HepG2 (cell line): Measurements from ENCODE around the gene GADD45GIP1. TPM values are rescaled to one million over a fixed set of nuclear protein-coding genes. Genes with fewer than 3 reads are reported as not detected.

Experiments used
- DZIP1 ChIP-seq: sonication (generic); formaldehyde crosslinking; IDR thresholded peaks from 2 replicates; pipeline ENCODE4 v1.5.0; 2020; ENCODE audit warnings: mild to moderate bottlenecking, missing genetic modification reagents
- E2F2 ChIP-seq: sonication (generic); formaldehyde crosslinking; IDR thresholded peaks from 2 replicates; pipeline ENCODE4 v1.4.0; 2020; ENCODE audit warnings: missing genetic modification reagents, borderline replicate concordance
- ETS1 ChIP-seq: sonication (generic); formaldehyde crosslinking; IDR thresholded peaks from 2 replicates; pipeline ENCODE4 v1.4.0; 2020; ENCODE audit warnings: missing genetic modification reagents
- FOXP1 ChIP-seq, 2 experiments: fragments of 450-650 bp in 1 of 2; IDR thresholded peaks; 2 replicates each; pipeline ENCODE4 v1.6.1; 2017 to 2018; ENCODE audit warnings: antibody characterized with exemption in 1 of 2
- HOXA7 ChIP-seq: sonication (generic); formaldehyde crosslinking; IDR thresholded peaks from 2 replicates; pipeline ENCODE4 v1.8.1; 2022; ENCODE audit warnings: mild to moderate bottlenecking, missing genetic modification reagents, moderate library complexity
- IKZF1 ChIP-seq: fragments of 450-650 bp; IDR thresholded peaks from 2 replicates; pipeline ENCODE4 v1.7.1; 2016
- KLF12 ChIP-seq: sonication (generic); formaldehyde crosslinking; IDR thresholded peaks from 2 replicates; pipeline ENCODE4 v1.4.0; 2020; ENCODE audit warnings: missing genetic modification reagents, borderline replicate concordance
- MTA3 ChIP-seq: sonication (generic); formaldehyde crosslinking; IDR thresholded peaks from 2 replicates; pipeline ENCODE4 v1.4.0; 2020; ENCODE audit warnings: missing genetic modification reagents
- NONO ChIP-seq, 2 experiments: fragments of 450-650 bp in 1 of 2; sonication (generic) in 1 of 2; formaldehyde crosslinking in 1 of 2; IDR thresholded peaks in 1 of 2; conservative IDR thresholded peaks in 1 of 2; 2 replicates each; pipeline versions ENCODE4 v1.6.1 to v1.8.0; 2017 to 2022; ENCODE audit warnings: mild to moderate bottlenecking in 1 of 2, missing genetic modification reagents in 1 of 2, moderate library complexity in 1 of 2
- ZBTB39 ChIP-seq: sonication (generic); formaldehyde crosslinking; IDR thresholded peaks from 2 replicates; pipeline ENCODE4 v1.5.0; 2020; ENCODE audit warnings: missing genetic modification reagents
- ZNF543 ChIP-seq: sonication (generic); formaldehyde crosslinking; IDR thresholded peaks from 2 replicates; pipeline ENCODE4 v1.4.0; 2020; ENCODE audit warnings: mild to moderate bottlenecking, missing genetic modification reagents
- ZNF619 ChIP-seq: sonication (generic); formaldehyde crosslinking; IDR thresholded peaks from 2 replicates; pipeline ENCODE4 v1.4.0; 2020; ENCODE audit warnings: mild to moderate bottlenecking, missing genetic modification reagents
- ZNF780A ChIP-seq: sonication (generic); formaldehyde crosslinking; IDR thresholded peaks from 2 replicates; pipeline ENCODE4 v1.8.0; 2022; ENCODE audit warnings: mild to moderate bottlenecking, missing genetic modification reagents, moderate library complexity
- ZNF816 ChIP-seq: sonication (generic); formaldehyde crosslinking; IDR thresholded peaks from 2 replicates; pipeline ENCODE4 v1.8.0; 2022; ENCODE audit warnings: missing genetic modification reagents, mild to moderate bottlenecking, borderline replicate concordance
- ZNF83 ChIP-seq: sonication (generic); formaldehyde crosslinking; IDR thresholded peaks from 2 replicates; pipeline ENCODE4 v1.4.0; 2020; ENCODE audit warnings: missing genetic modification reagents, mild to moderate bottlenecking, borderline replicate concordance
- polyA plus RNA-seq, 8 experiments: library from polyadenylated mRNA; depleted of rRNA in 3 of 8; stranded (reverse) in 7 of 8; unstranded in 1 of 8; fragments of >200 nt; fragmentation: Illumina TruSeq in 4 of 8; extraction: Trizol in 4 of 8; gene quantifications; 2 replicates each; pipeline versions ENCODE4 v1.2.1 to v1.2.3, GENCODE V29; 2011 to 2016; ENCODE audit warnings: low read depth in 4 of 8, missing spikeins in 1 of 8, mixed read lengths in 1 of 8; ENCODE audit not compliant: insufficient read depth in 1 of 8
- total RNA-seq, 5 experiments: library from RNA; depleted of rRNA; stranded (reverse); fragments of >200 nt; fragmentation: Illumina TruSeq; extraction: Trizol; gene quantifications; 2 replicates each; pipeline ENCODE4 v1.2.3, GENCODE V29; 2016; ENCODE audit warnings: low read depth in 1 of 5
- TF ChIP-seq, protein P1 (sequence below), 2 experiments: fragments of 450-650 bp in 1 of 2; sonication (generic) in 1 of 2; formaldehyde crosslinking; IDR thresholded peaks; 2 replicates each; pipeline versions ENCODE4 v1.5.0 to v1.8.0; 2020 to 2022; ENCODE audit warnings: mild to moderate bottlenecking in 1 of 2, missing genetic modification reagents in 1 of 2
- TF ChIP-seq, protein P2 (sequence below): sonication (generic); formaldehyde crosslinking; IDR thresholded peaks from 2 replicates; pipeline ENCODE4 v1.5.0; 2020; ENCODE audit warnings: missing genetic modification reagents
- TF ChIP-seq, protein P3 (sequence below): sonication (generic); formaldehyde crosslinking; IDR thresholded peaks from 2 replicates; pipeline ENCODE4 v1.8.0; 2022; ENCODE audit warnings: mild to moderate bottlenecking, missing genetic modification reagents, moderate library complexity

GADD45GIP1 gene
- total and polyA plus RNA-seq, 2 of the 13 experiments (the other 11 are each of a cell fraction or from before 2014, with no cell fraction given): 24.6 to 30.7 TPM

- TF ChIP-seq, protein P1, sequence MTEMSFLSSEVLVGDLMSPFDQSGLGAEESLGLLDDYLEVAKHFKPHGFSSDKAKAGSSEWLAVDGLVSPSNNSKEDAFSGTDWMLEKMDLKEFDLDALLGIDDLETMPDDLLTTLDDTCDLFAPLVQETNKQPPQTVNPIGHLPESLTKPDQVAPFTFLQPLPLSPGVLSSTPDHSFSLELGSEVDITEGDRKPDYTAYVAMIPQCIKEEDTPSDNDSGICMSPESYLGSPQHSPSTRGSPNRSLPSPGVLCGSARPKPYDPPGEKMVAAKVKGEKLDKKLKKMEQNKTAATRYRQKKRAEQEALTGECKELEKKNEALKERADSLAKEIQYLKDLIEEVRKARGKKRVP (CRISPR knock-in tag; IDR thresholded peaks at IDR 0.05): no peak
- TF ChIP-seq ZNF543 (CRISPR knock-in tag): no peak
- peak; percentile 14; the same call in 1 of the 2 replicates for TF ChIP-seq FOXP1 (IDR thresholded peaks at IDR 0.05)
- no peak for TF ChIP-seq FOXP1 (CRISPR knock-in tag; IDR thresholded peaks at IDR 0.05)
- TF ChIP-seq NONO (IDR thresholded peaks at IDR 0.05): 0 out of 2 replicates have a peak, but pooled peaks have one; percentile 85
- no peak for TF ChIP-seq NONO (CRISPR knock-in tag; conservative IDR thresholded peaks at IDR 0.05)
- TF ChIP-seq ZNF816 (CRISPR knock-in tag): no peak
- 0 out of 2 replicates have a peak, but pooled peaks have one; percentile 74 for TF ChIP-seq ZBTB39 (CRISPR knock-in tag)
- TF ChIP-seq MTA3 (CRISPR knock-in tag): no peak
- TF ChIP-seq, protein P2, sequence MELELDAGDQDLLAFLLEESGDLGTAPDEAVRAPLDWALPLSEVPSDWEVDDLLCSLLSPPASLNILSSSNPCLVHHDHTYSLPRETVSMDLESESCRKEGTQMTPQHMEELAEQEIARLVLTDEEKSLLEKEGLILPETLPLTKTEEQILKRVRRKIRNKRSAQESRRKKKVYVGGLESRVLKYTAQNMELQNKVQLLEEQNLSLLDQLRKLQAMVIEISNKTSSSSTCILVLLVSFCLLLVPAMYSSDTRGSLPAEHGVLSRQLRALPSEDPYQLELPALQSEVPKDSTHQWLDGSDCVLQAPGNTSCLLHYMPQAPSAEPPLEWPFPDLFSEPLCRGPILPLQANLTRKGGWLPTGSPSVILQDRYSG: no peak
- no peak for TF ChIP-seq E2F2 (CRISPR knock-in tag)
- TF ChIP-seq IKZF1: 0 out of 2 replicates have a peak, but pooled peaks have one; percentile 23
- TF ChIP-seq, protein P3, sequence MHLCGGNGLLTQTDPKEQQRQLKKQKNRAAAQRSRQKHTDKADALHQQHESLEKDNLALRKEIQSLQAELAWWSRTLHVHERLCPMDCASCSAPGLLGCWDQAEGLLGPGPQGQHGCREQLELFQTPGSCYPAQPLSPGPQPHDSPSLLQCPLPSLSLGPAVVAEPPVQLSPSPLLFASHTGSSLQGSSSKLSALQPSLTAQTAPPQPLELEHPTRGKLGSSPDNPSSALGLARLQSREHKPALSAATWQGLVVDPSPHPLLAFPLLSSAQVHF (CRISPR knock-in tag): 0 out of 2 replicates have a peak, but pooled peaks have one; percentile 57
- no peak for TF ChIP-seq DZIP1
- TF ChIP-seq HOXA7 (CRISPR knock-in tag): 0 out of 2 replicates have a peak, but pooled peaks have one; percentile 70
- 0 out of 2 replicates have a peak, but pooled peaks have one; percentile 54 for TF ChIP-seq ZNF83
- TF ChIP-seq ZNF780A (CRISPR knock-in tag): 0 out of 2 replicates have a peak, but pooled peaks have one; percentile 34
- no peak for TF ChIP-seq KLF12 (CRISPR knock-in tag)
- TF ChIP-seq ZNF619: 0 out of 2 replicates have a peak, but pooled peaks have one; percentile 30
- TF ChIP-seq ETS1: no peak
Measured at GRCh38 chr19:12984143-12984627, 27.2 kb upstream of the GADD45GIP1 start (continued).
